Fibroblast of lung (primary cell): ENCODE data around the gene BMP7.

Experiments used
- EZH2 ChIP-seq: IDR thresholded peaks from 2 replicates; pipeline ENCODE4 v1.5.1; 2012; ENCODE audit warnings: low read length, control low read depth, mild to moderate bottlenecking; ENCODE audit errors: missing control alignments
- TF ChIP-seq, protein P1 (sequence below), 2 donors: IDR thresholded peaks in 1 of 2; conservative IDR thresholded peaks in 1 of 2; 1 replicate in 1 of 2; 2 replicates in 1 of 2; pipeline ENCODE4 v1.5.1; 2011 to 2012; ENCODE audit warnings: low read length in 2 of 2, control low read depth in 1 of 2, inconsistent platforms in 1 of 2, low read depth in 1 of 2, mild to moderate bottlenecking in 1 of 2

GRCh38 chr20:57259121-57259937 is 7.1 kb downstream of the BMP7 start:
- TF ChIP-seq, protein P1, sequence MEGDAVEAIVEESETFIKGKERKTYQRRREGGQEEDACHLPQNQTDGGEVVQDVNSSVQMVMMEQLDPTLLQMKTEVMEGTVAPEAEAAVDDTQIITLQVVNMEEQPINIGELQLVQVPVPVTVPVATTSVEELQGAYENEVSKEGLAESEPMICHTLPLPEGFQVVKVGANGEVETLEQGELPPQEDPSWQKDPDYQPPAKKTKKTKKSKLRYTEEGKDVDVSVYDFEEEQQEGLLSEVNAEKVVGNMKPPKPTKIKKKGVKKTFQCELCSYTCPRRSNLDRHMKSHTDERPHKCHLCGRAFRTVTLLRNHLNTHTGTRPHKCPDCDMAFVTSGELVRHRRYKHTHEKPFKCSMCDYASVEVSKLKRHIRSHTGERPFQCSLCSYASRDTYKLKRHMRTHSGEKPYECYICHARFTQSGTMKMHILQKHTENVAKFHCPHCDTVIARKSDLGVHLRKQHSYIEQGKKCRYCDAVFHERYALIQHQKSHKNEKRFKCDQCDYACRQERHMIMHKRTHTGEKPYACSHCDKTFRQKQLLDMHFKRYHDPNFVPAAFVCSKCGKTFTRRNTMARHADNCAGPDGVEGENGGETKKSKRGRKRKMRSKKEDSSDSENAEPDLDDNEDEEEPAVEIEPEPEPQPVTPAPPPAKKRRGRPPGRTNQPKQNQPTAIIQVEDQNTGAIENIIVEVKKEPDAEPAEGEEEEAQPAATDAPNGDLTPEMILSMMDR (conservative IDR thresholded peaks at IDR 0.05 in 1 of 2, IDR thresholded peaks at IDR 0.05 in 1 of 2; ENCODE audit: low read depth in 1 of 2, low read length in 2 of 2) = no peak
- TF ChIP-seq EZH2 = no peak
